Muscle layer of duodenum (tissue), 2 donors: ENCODE measurements around the gene INPP5E.

Source experiments
- H3K27ac ChIP-seq: one replicate; pipeline ENCODE4 v1.7.0; 2013; ENCODE audit warnings: mild to moderate bottlenecking, low read length
- H3K27me3 ChIP-seq: one replicate; pipeline ENCODE4 v1.7.0; 2013; ENCODE audit warnings: low read depth, mild to moderate bottlenecking, control low read depth, low read length
- H3K36me3 ChIP-seq, 2 donors: one replicate each; pipeline ENCODE4 v1.7.0; 2013; ENCODE audit warnings: low read length in 2 of 2, control low read depth in 1 of 2, mild to moderate bottlenecking in 1 of 2; ENCODE audit not compliant: insufficient read depth in 2 of 2, control insufficient read depth in 1 of 2
- H3K4me1 ChIP-seq, 2 donors: one replicate each; pipeline ENCODE4 v1.7.0; 2013; ENCODE audit warnings: low read length in 2 of 2, mild to moderate bottlenecking in 2 of 2, control low read depth in 1 of 2, moderate library complexity in 1 of 2; ENCODE audit not compliant: insufficient read depth in 2 of 2, control insufficient read depth in 1 of 2
- H3K4me3 ChIP-seq, 2 donors: one replicate each; pipeline ENCODE4 v1.7.0; 2013; ENCODE audit warnings: low read length in 2 of 2, low read depth in 1 of 2, mild to moderate bottlenecking in 1 of 2
- H3K9me3 ChIP-seq, 2 donors: one replicate each; pipeline ENCODE4 v1.7.0; 2013; ENCODE audit warnings: low read length in 2 of 2, control low read depth in 1 of 2, mild to moderate bottlenecking in 1 of 2; ENCODE audit not compliant: control insufficient read depth in 1 of 2
- donor health status: healthy.

The INPP5E gene

GRCh38 chr9:136470792-136471469 lies 31.3 kb upstream of the INPP5E start:
- Histone ChIP-seq H3K27me3 (no peaks in the 10 kb centered on the region), H3K4me3 (no peak overlapping the region), H3K9me3 (no peaks in the 10 kb centered on the region), H3K27ac (no peak overlapping the region), H3K36me3 (peaks cover 78 to 95% of the 10 kb centered on the region in 2 donors), H3K4me1 (no peaks in the 10 kb centered on the region)

GRCh38 chr9:136470356-136470755 lies 30.7 kb upstream of the INPP5E start:
- peaks cover 76 to 95% of the 10 kb centered on the region in 2 donors for H3K36me3 ChIP-seq
- no peak overlapping the region for H3K27ac ChIP-seq
- H3K27me3 ChIP-seq: no peaks in the 10 kb centered on the region
- no peaks in the 10 kb centered on the region for H3K4me1 ChIP-seq
- no peaks in the 10 kb centered on the region for H3K9me3 ChIP-seq
- H3K4me3 ChIP-seq: no peak overlapping the region

GRCh38 chr9:136467766-136468165 lies 28.1 kb upstream of the INPP5E start:
- Histone ChIP-seq H3K4me1 (no peaks in the 10 kb centered on the region), H3K27ac (no peak overlapping the region), H3K9me3 (no peaks in the 10 kb centered on the region), H3K36me3 (peaks cover 74 to 95% of the 10 kb centered on the region in 2 donors), H3K27me3 (no peaks in the 10 kb centered on the region), H3K4me3 (no peak overlapping the region)

GRCh38 chr9:136466155-136466541 lies 26.5 kb upstream of the INPP5E start:
- no peak overlapping the region for H3K4me3 ChIP-seq
- H3K9me3 ChIP-seq: no peaks in the 10 kb centered on the region
- H3K27me3 ChIP-seq: no peaks in the 10 kb centered on the region
- H3K27ac ChIP-seq: no peak overlapping the region
- H3K36me3 ChIP-seq: peaks cover 70 to 91% of the 10 kb centered on the region in 2 donors
- no peaks in the 10 kb centered on the region for H3K4me1 ChIP-seq

- Histone ChIP-seq H3K27ac (no peak overlapping the region), H3K4me1 (no peaks in the 10 kb centered on the region), H3K4me3 (no peak overlapping the region), H3K36me3 (peaks cover 71 to 91% of the 10 kb centered on the region in 2 donors), H3K9me3 (no peaks in the 10 kb centered on the region), H3K27me3 (no peaks in the 10 kb centered on the region)
Measured at GRCh38 chr9:136465500-136466154, 26.0 kb upstream of the INPP5E start.

- Histone ChIP-seq H3K4me1 (no peaks in the 10 kb centered on the region), H3K27ac (no peak overlapping the region), H3K36me3 (peaks cover 71 to 87% of the 10 kb centered on the region in 2 donors), H3K4me3 (no peak overlapping the region), H3K9me3 (no peaks in the 10 kb centered on the region), H3K27me3 (no peaks in the 10 kb centered on the region)
Measured at GRCh38 chr9:136464241-136464640, 24.6 kb upstream of the INPP5E start.

GRCh38 chr9:136463578-136463977 lies 23.9 kb upstream of the INPP5E start:
- Histone ChIP-seq H3K27me3 (no peaks in the 10 kb centered on the region), H3K4me1 (no peaks in the 10 kb centered on the region), H3K27ac (no peak overlapping the region), H3K9me3 (no peaks in the 10 kb centered on the region), H3K36me3 (peaks cover 76 to 90% of the 10 kb centered on the region in 2 donors), H3K4me3 (no peak overlapping the region)

GRCh38 chr9:136462664-136463063 lies 23.0 kb upstream of the INPP5E start:
- no peak overlapping the region for H3K27ac ChIP-seq
- no peaks in the 10 kb centered on the region for H3K9me3 ChIP-seq
- no peaks in the 10 kb centered on the region for H3K27me3 ChIP-seq
- no peaks in the 10 kb centered on the region for H3K4me1 ChIP-seq
- H3K4me3 ChIP-seq: no peak overlapping the region
- peaks cover 69 to 91% of the 10 kb centered on the region in 2 donors for H3K36me3 ChIP-seq

- Histone ChIP-seq H3K27me3 (no peaks in the 10 kb centered on the region), H3K9me3 (no peaks in the 10 kb centered on the region), H3K4me1 (no peaks in the 10 kb centered on the region), H3K4me3 (no peak overlapping the region), H3K27ac (no peak overlapping the region), H3K36me3 (peaks cover 70 to 91% of the 10 kb centered on the region in 2 donors)
Measured at GRCh38 chr9:136460772-136461325, 21.2 kb upstream of the INPP5E start.

- Histone ChIP-seq H3K27me3 (no peaks in the 10 kb centered on the region), H3K4me1 (no peaks in the 10 kb centered on the region), H3K9me3 (no peaks in the 10 kb centered on the region), H3K36me3 (peaks cover 76 to 91% of the 10 kb centered on the region in 2 donors), H3K27ac (no peak overlapping the region), H3K4me3 (no peak overlapping the region)
Measured at GRCh38 chr9:136459425-136459824, 19.8 kb upstream of the INPP5E start.

- peaks cover 68 to 84% of the 10 kb centered on the region in 2 donors for H3K36me3 ChIP-seq
- no peaks in the 10 kb centered on the region for H3K27me3 ChIP-seq
- H3K4me1 ChIP-seq: no peaks in the 10 kb centered on the region
- H3K27ac ChIP-seq: no peak overlapping the region
- H3K4me3 ChIP-seq: no peak overlapping the region
- no peaks in the 10 kb centered on the region for H3K9me3 ChIP-seq
Measured at GRCh38 chr9:136457326-136457725, 17.7 kb upstream of the INPP5E start.
